ENCODE measurements around the gene MMP14. TPM values are rescaled to one million over a fixed set of nuclear protein-coding genes. Genes with fewer than 3 reads are reported as not detected.
A peak's percentile ranks its signal among the peaks of the same experiment; 100 is the strongest.

MMP14 gene
- total and polyA plus RNA-seq, 9 of the 15 experiments (the other 6 are each of a cell fraction or from before 2014, with no cell fraction given), result 0.36 to 5.8 (median 1.3) TPM; not detected in 2

DNA sequence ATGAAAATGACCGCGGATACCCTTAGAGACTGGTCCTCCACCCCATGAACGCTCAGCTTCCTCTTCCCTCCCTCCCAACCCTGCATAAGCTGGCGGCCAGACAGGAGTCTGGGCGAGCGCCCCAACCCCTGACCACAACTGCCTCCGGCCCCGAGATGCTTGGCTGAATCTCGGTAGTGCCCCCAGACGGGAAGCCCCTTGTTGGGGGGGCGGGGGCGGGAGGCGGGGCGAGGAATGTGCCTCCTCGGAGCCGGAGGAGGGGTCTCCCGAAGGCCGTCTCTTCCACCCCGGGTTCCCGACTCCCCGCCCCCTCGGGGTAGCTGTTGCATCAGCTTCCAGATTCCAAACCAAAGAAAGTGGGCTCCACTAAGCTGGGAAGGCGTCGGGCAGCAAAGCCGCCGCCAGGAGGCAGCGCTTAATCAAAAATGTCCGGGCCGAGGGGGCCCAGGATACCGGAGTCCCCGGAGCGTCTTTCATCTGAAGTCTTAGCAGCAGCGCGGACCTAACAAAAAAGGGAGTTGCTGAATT is 13.8 kb upstream of the MMP14 start (continued):
- TF ChIP-seq, protein P1, sequence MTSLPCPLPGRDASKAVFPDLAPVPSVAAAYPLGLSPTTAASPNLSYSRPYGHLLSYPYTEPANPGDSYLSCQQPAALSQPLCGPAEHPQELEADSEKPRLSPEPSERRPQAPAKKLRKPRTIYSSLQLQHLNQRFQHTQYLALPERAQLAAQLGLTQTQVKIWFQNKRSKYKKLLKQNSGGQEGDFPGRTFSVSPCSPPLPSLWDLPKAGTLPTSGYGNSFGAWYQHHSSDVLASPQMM (CRISPR knock-in tag; IDR thresholded peaks at IDR 0.05), result no peak
- TF ChIP-seq ZNF24 (IDR thresholded peaks at IDR 0.05) (no peak), CEBPB (tag; IDR thresholded peaks at IDR 0.05) (no peak)

DNA sequence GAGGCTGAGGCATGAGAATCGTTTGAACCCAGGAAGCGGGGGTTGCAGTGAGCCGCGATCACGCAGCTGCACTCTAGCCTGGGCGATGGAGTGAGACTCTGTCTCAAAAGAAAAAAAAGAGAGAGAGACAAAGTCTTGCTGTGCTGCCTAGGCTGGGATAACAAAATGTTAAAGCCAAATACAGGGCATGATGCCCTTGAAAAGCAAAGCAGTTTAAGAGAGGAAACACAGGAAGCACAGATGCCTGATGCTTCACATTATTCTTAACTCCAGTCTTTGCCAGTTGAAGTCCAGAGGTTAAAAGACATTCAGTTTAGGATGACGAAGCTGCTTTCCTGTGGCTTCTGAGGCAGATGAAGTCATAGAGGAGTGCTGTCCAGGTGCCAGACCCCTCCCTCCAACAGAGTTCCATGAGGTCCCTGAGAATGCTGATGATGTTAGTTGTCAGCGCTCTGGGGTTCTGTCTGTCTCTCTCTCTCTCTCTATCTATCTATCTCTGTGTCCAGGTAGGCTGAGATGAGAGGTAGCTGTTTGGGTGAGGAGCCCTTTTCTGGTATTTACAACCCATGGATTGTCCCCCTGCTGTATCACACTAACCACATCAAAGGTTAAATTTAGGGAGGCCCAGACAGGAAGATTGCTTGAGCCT is 11.6 kb upstream of the MMP14 start:
- TSS peak; percentile 89 for BruUV-seq (replicated peaks)
- no peaks in the 10 kb centered on the region; the same call in 1 of the 2 replicates for H3K9me3 ChIP-seq (replicated peaks; ENCODE audit: control insufficient read depth, insufficient read depth, low read depth, low read length)
- H3K36me3 ChIP-seq (ENCODE audit: control insufficient read depth, insufficient read depth, low read length), result no peaks in the 10 kb centered on the region
- H3K9me1 ChIP-seq (ENCODE audit: control insufficient read depth, insufficient read depth, low read length), result no peaks in the 10 kb centered on the region
- 10% methylated on average over 8 of the region's 8 CpGs for WGBS (ENCODE audit: insufficient coverage, low coverage, missing lambda C conversion rate)
- H3K4me2 ChIP-seq (ENCODE audit: insufficient read depth, low read length), result peak overlapping the region; percentile 72
- peaks cover 2% of the 10 kb centered on the region for H3K79me2 ChIP-seq (ENCODE audit: control insufficient read depth, insufficient read depth, low read length)
- H3K9ac ChIP-seq (ENCODE audit: insufficient read depth in 1 of 2, low read depth in 2 of 2, low read length in 2 of 2), result peak overlapping the region; percentile 45 to 63; a peak in 3 of 4 replicates
- peak overlapping the region; percentile 79 for H3K27ac ChIP-seq (ENCODE audit: extremely low read depth, low read depth, low read length)
- DNase-seq (ENCODE audit: extremely low read depth in 1 of 4, low spot score in 3 of 4), result peak; percentile 75 to 90 (median 78)
- H4K20me1 ChIP-seq (replicated peaks; ENCODE audit: control insufficient read depth, insufficient read depth, low read length), result no peaks in the 10 kb centered on the region
- ChIA-PET POLR2A (interaction anchor here (0.7 to 1.4 kb wide), 8 partner anchors 12 to 264 kb away, joined by 3 to 8 read pairs (median 4); partner anchors contain the start of genes LRP10 and RBM23), CTCF (ENCODE audit: low intra/inter-chr PET ratio) (interaction anchor here (4.2 kb wide), 1 partner anchor 29 kb away, joined by 44 read pairs; no protein-coding TSS in a partner anchor)
- H2AFZ ChIP-seq (ENCODE audit: low read depth, low read length), result peak overlapping the region; percentile 89
- no peaks in the 10 kb centered on the region for H3K27me3 ChIP-seq (ENCODE audit: control insufficient read depth in 2 of 2, insufficient read depth in 2 of 2, low read length in 2 of 2)
- intact Hi-C loops (cut with micrococcal nuclease), result loop anchor here (5.0 kb wide), 1 partner anchor 47 kb away; the partner anchor contains the start of gene LRP10
- H3K4me1 ChIP-seq (replicated peaks in 1 of 2; ENCODE audit: control insufficient read depth in 2 of 2, insufficient read depth in 2 of 2, low read length in 2 of 2), result peaks cover 18 to 25% of the 10 kb centered on the region in 2 experiments; a peak in 4 of 5 replicates
- FAIRE-seq, result peak; percentile 98
- in situ Hi-C loops (cut with MboI), result no loop called here
- peak; percentile 81 for ATAC-seq
- H3K4me3 ChIP-seq, result no peak overlapping the region
- TF ChIP-seq, protein P2, sequence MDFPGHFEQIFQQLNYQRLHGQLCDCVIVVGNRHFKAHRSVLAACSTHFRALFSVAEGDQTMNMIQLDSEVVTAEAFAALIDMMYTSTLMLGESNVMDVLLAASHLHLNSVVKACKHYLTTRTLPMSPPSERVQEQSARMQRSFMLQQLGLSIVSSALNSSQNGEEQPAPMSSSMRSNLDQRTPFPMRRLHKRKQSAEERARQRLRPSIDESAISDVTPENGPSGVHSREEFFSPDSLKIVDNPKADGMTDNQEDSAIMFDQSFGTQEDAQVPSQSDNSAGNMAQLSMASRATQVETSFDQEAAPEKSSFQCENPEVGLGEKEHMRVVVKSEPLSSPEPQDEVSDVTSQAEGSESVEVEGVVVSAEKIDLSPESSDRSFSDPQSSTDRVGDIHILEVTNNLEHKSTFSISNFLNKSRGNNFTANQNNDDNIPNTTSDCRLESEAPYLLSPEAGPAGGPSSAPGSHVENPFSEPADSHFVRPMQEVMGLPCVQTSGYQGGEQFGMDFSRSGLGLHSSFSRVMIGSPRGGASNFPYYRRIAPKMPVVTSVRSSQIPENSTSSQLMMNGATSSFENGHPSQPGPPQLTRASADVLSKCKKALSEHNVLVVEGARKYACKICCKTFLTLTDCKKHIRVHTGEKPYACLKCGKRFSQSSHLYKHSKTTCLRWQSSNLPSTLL (IDR thresholded peaks at IDR 0.05), result no peak
- TF ChIP-seq ZNF253 (CRISPR knock-in tag; conservative IDR thresholded peaks at IDR 0.05) (no peak), POLR3A (IDR thresholded peaks at IDR 0.05; ENCODE audit: borderline replicate concordance, extremely low read depth, insufficient read depth, insufficient read length) (no peak), ZFPM2 (CRISPR knock-in tag; IDR thresholded peaks at IDR 0.05) (no peak), NCOA4 (IDR thresholded peaks at IDR 0.05; ENCODE audit: partially characterized antibody) (no peak), TCF7 (IDR thresholded peaks at IDR 0.05; ENCODE audit: borderline replicate concordance) (peak; percentile 93)
- TF ChIP-seq, protein P3, sequence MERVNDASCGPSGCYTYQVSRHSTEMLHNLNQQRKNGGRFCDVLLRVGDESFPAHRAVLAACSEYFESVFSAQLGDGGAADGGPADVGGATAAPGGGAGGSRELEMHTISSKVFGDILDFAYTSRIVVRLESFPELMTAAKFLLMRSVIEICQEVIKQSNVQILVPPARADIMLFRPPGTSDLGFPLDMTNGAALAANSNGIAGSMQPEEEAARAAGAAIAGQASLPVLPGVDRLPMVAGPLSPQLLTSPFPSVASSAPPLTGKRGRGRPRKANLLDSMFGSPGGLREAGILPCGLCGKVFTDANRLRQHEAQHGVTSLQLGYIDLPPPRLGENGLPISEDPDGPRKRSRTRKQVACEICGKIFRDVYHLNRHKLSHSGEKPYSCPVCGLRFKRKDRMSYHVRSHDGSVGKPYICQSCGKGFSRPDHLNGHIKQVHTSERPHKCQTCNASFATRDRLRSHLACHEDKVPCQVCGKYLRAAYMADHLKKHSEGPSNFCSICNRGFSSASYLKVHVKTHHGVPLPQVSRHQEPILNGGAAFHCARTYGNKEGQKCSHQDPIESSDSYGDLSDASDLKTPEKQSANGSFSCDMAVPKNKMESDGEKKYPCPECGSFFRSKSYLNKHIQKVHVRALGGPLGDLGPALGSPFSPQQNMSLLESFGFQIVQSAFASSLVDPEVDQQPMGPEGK (CRISPR knock-in tag; IDR thresholded peaks at IDR 0.05; ENCODE audit: borderline replicate concordance), result no peak
- TF ChIP-seq, protein P4, sequence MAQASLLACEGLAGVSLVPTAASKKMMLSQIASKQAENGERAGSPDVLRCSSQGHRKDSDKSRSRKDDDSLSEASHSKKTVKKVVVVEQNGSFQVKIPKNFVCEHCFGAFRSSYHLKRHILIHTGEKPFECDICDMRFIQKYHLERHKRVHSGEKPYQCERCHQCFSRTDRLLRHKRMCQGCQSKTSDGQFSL (CRISPR knock-in tag; IDR thresholded peaks at IDR 0.05), result no peak
- TF ChIP-seq, protein P4 (tag; IDR thresholded peaks at IDR 0.05), result no peak

Measured in K562 (cell line).